ENCODE data around the gene ARHGAP1. TPM values are rescaled to one million over a fixed set of nuclear protein-coding genes. Genes with fewer than 3 reads are reported as not detected.

ARHGAP1 gene
- total and polyA plus RNA-seq, 2 of the 4 experiments (the other 2 are of a cell fraction) = 46.6 to 78.8 TPM

DNA sequence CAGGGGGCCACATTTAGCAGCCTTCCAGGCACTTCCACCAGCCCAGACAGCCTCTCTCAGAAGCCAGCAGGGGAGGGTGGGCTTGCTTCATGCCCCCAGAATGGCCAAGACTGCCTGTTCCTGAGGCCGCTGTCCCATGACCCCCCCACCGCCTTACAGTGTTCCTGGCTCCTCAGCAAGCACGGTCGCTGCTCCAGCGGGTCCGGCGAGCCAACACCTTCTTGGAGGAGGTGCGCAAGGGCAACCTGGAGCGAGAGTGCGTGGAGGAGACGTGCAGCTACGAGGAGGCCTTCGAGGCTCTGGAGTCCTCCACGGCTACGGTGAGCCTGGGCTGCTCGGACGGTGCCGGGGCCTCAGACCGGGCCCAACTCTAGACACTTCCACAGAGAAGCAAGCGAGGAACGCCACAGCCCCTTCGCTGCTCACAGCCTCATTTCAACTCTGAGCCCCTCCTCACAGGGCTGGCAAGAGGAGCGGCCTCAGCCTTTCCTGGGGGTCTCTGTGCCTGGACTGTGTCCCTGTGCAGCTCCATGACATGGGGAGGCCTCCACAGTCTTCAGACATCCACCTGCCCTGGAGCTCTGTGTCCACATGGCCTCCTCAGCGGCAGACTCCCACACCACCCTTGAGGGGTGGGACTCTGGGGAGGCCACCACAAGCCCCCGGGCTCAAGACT lies 19.3 kb upstream of the ARHGAP1 start:
- H3K4ac ChIP-seq (ENCODE audit: low read depth, low read length) = no peak overlapping the region
- intact Hi-C loops (cut with micrococcal nuclease) = no loop called here

More for the DNA sequence above, 19.3 kb upstream of the ARHGAP1 start:
- H3K9ac ChIP-seq (ENCODE audit: low read depth, low read length) = no peak overlapping the region
- BruUV-seq (replicated peaks) = no TSS peak
- no peak overlapping the region for H3K4me3 ChIP-seq (ENCODE audit: insufficient read depth, low read depth, low read length)
- dilution Hi-C loops (cut with HindIII; ENCODE audit: low sequenced_read_pairs, unreplicated experiment) (no loop called here), in situ Hi-C loops (cut with MboI; ENCODE audit: low sequenced_read_pairs) (no loop called here)
- CTCF ChIA-PET = no interaction called here
- H3K23ac ChIP-seq (ENCODE audit: low read depth, low read length) = no peak overlapping the region
- no peak overlapping the region for H4K8ac ChIP-seq (ENCODE audit: low read depth in 2 of 2, low read length in 2 of 2)
- H2BK20ac ChIP-seq (ENCODE audit: low read depth, low read length) = no peak overlapping the region
- H3K9me1 ChIP-seq (ENCODE audit: insufficient read depth, low read length) = peaks cover 16% of the 10 kb centered on the region
- no peak overlapping the region for H3K18ac ChIP-seq (ENCODE audit: low read depth, low read length)
- POLR2A ChIA-PET (ENCODE audit: unreplicated experiment) = no interaction called here
- H2AK5ac ChIP-seq (ENCODE audit: low read depth, low read length) = peak overlapping the region; percentile 16; the same call in 1 of the 2 replicates
- ATAC-seq (ENCODE audit: low read depth) (no peak), DNase-seq (no peak)
- no peak for TF ChIP-seq CEBPB (IDR thresholded peaks at IDR 0.05; ENCODE audit: low read depth, low read length)
- no peak for TF ChIP-seq RFX5 (IDR thresholded peaks at IDR 0.05; ENCODE audit: low read depth, low read length)
- no peak for TF ChIP-seq MAFK (IDR thresholded peaks at IDR 0.05; ENCODE audit: low read depth, low read length)
- TF ChIP-seq BHLHE40 (IDR thresholded peaks at IDR 0.05; ENCODE audit: low read depth, low read length) = no peak
- TF ChIP-seq, protein P1, sequence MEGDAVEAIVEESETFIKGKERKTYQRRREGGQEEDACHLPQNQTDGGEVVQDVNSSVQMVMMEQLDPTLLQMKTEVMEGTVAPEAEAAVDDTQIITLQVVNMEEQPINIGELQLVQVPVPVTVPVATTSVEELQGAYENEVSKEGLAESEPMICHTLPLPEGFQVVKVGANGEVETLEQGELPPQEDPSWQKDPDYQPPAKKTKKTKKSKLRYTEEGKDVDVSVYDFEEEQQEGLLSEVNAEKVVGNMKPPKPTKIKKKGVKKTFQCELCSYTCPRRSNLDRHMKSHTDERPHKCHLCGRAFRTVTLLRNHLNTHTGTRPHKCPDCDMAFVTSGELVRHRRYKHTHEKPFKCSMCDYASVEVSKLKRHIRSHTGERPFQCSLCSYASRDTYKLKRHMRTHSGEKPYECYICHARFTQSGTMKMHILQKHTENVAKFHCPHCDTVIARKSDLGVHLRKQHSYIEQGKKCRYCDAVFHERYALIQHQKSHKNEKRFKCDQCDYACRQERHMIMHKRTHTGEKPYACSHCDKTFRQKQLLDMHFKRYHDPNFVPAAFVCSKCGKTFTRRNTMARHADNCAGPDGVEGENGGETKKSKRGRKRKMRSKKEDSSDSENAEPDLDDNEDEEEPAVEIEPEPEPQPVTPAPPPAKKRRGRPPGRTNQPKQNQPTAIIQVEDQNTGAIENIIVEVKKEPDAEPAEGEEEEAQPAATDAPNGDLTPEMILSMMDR (conservative IDR thresholded peaks at IDR 0.05; ENCODE audit: low read depth, low read length) = no peak
- TF ChIP-seq MXI1 (IDR thresholded peaks at IDR 0.05; ENCODE audit: borderline replicate concordance, low read depth, low read length) = no peak
- H4K20me1 ChIP-seq (ENCODE audit: insufficient read depth, low read length) = no peaks in the 10 kb centered on the region
- H3K4me2 ChIP-seq (ENCODE audit: low read depth, low read length) = no peak overlapping the region
- H3K27ac ChIP-seq (ENCODE audit: insufficient read depth, low read length) = no peak overlapping the region
- peaks cover 9% of the 10 kb centered on the region for H3K4me1 ChIP-seq (ENCODE audit: control insufficient read depth, insufficient read depth, low read length)
- peak overlapping the region; percentile 51 for H2AFZ ChIP-seq (replicated peaks; ENCODE audit: low read length, poor library complexity)
- no peak overlapping the region for H3K56ac ChIP-seq (ENCODE audit: extremely low read depth, insufficient read depth, low read length)
- no peak overlapping the region for H2BK5ac ChIP-seq (ENCODE audit: low read depth, low read length, poor library complexity, severe bottlenecking)
- no peaks in the 10 kb centered on the region for H3K27me3 ChIP-seq (ENCODE audit: control insufficient read depth, insufficient read depth, low read length)
- no peak overlapping the region for H2BK120ac ChIP-seq (ENCODE audit: low read depth, low read length)
- H2AK9ac ChIP-seq (replicated peaks; ENCODE audit: low read depth, low read length, poor library complexity) = peak overlapping the region; percentile 55
- H2BK15ac ChIP-seq (ENCODE audit: low read depth, low read length) = no peak overlapping the region
- no peak overlapping the region for H4K91ac ChIP-seq (ENCODE audit: insufficient read depth, low read depth, low read length)
- peaks cover 0 to 3% of the 10 kb centered on the region in 2 experiments; a peak in 1 of 4 replicates for H3K79me1 ChIP-seq (ENCODE audit: low read depth in 1 of 2, low read length in 2 of 2)
- H3K36me3 ChIP-seq (ENCODE audit: control insufficient read depth, insufficient read depth, low read length) = no peaks in the 10 kb centered on the region
- H3K14ac ChIP-seq (replicated peaks; ENCODE audit: low read depth, low read length) = no peak overlapping the region
- H4K5ac ChIP-seq (ENCODE audit: low read depth, low read length) = no peak overlapping the region
- WGBS, 2 experiments (ENCODE audit: extremely low coverage in 2 of 2, insufficient read length in 1 of 2) = 91% methylated on average over 16 of the region's 25 CpGs; no CpG with 5 or more reads in 1 of the 2 experiments
- no peaks in the 10 kb centered on the region for H3K9me3 ChIP-seq (ENCODE audit: control insufficient read depth, insufficient read depth, low read length)
